HepG2 (cell line): ENCODE measurements around the gene KLHL13. TPM values are rescaled to one million over a fixed set of nuclear protein-coding genes. Genes with fewer than 3 reads are reported as not detected.

Source experiments
- ATAC-seq: fragments of 200-7000 bp; cut with Tn5 transposase; 3 replicates; pipeline ENCODE4 v1.9.1; 2020; ENCODE audit warnings: mild to moderate bottlenecking, moderate library complexity
- BruUV-seq: library from RNA; stranded (reverse); fragments of 400-500 nt; replicated peaks from 2 replicates; lab custom pipeline; 2021; lab: Mats Ljungman, UMichigan
- CTCF ChIA-PET: fragments of 300-600 bp; formaldehyde crosslinking; extraction: SDS; loops from one replicate; lab custom pipeline; 2021; ENCODE audit warnings: low total read pairs, inconsistent platforms, low intra/inter-chr PET ratio; lab: Yijun Ruan, JAX
- POLR2A ChIA-PET: fragments of 350-600 bp; sonication (Branson Sonifier 250); formaldehyde crosslinking; loops from one replicate; lab custom pipeline; 2020; ENCODE audit warnings: antibody characterized with exemption, inconsistent platforms; lab: Yijun Ruan, JAX
- DNase-seq: peaks from one replicate; pipeline ENCODE4 v3.0.0-alpha.2; 2015; ENCODE audit warnings: low spot score
- FAIRE-seq: peaks from 3 replicates; lab custom pipeline; 2011; peaks lifted over from hg19 to GRCh38; lab: Jason Lieb, UNC
- H2AFZ ChIP-seq: one replicate; pipeline ENCODE4 v1.6.1; 2011; ENCODE audit warnings: low read length, inconsistent platforms
- H3K27ac ChIP-seq: fragments of 300-600 bp; 3 replicates; pipeline ENCODE4 v1.8.0; 2011; ENCODE audit warnings: mixed run types, mild to moderate bottlenecking, mixed read lengths, low read length, inconsistent platforms; ENCODE audit not compliant: insufficient read depth; ENCODE audit errors: extremely low read length
- H3K27me3 ChIP-seq, 2 experiments: fragments of 200-600 bp in 1 of 2; 2 replicates in 1 of 2; 3 replicates in 1 of 2; pipeline versions ENCODE4 v1.6.0 to v1.8.0; 2011; ENCODE audit warnings: low read length in 2 of 2, mild to moderate bottlenecking in 2 of 2, moderate library complexity in 2 of 2, inconsistent platforms in 1 of 2; ENCODE audit not compliant: insufficient read depth in 2 of 2, control insufficient read depth in 1 of 2
- H3K36me3 ChIP-seq, 2 experiments: fragments of 200-600 bp in 1 of 2; replicated peaks in 1 of 2; 2 replicates in 1 of 2; 3 replicates in 1 of 2; pipeline versions ENCODE4 v1.5.1 to v1.8.0; 2011; ENCODE audit warnings: low read length in 2 of 2, inconsistent platforms in 1 of 2; ENCODE audit not compliant: insufficient read depth in 2 of 2, control insufficient read depth in 1 of 2
- H3K4me1 ChIP-seq: 2 replicates; pipeline ENCODE4 v1.5.1; 2012; ENCODE audit warnings: low read length, inconsistent platforms; ENCODE audit not compliant: insufficient read depth
- H3K4me2 ChIP-seq: 2 replicates; pipeline ENCODE4 v1.6.0; 2011; ENCODE audit warnings: low read depth, low read length, inconsistent platforms
- H3K4me3 ChIP-seq, 3 experiments: fragments of 200-600 bp in 1 of 3; sonication (generic), shearing (Covaris generic) in 1 of 3; replicated peaks in 1 of 3; 2 replicates each; pipeline ENCODE4 v1.5.1; 2011 to 2016; ENCODE audit warnings: low read length in 3 of 3, inconsistent platforms in 2 of 3, low read depth in 2 of 3, mild to moderate bottlenecking in 2 of 3, control low read depth in 1 of 3, mixed read lengths in 1 of 3; ENCODE audit not compliant: insufficient read depth in 1 of 3
- H3K79me2 ChIP-seq: one replicate; pipeline ENCODE4 v1.6.1; 2011; ENCODE audit warnings: low read length, inconsistent platforms; ENCODE audit not compliant: insufficient read depth
- H3K9ac ChIP-seq: 2 replicates; pipeline ENCODE4 v1.6.0; 2011; ENCODE audit warnings: mild to moderate bottlenecking, low read depth, low read length, inconsistent platforms; ENCODE audit not compliant: insufficient read depth
- H3K9me3 ChIP-seq: 2 replicates; pipeline ENCODE4 v1.5.1; 2012; ENCODE audit warnings: mild to moderate bottlenecking, low read length
- H4K20me1 ChIP-seq: 2 replicates; pipeline ENCODE4 v1.6.0; 2011; ENCODE audit warnings: inconsistent platforms, mild to moderate bottlenecking, low read length, moderate library complexity; ENCODE audit not compliant: insufficient read depth
- CBX2 ChIP-seq, 2 experiments: fragments of 200-600 bp in 1 of 2; sonication (generic); formaldehyde crosslinking in 1 of 2; IDR thresholded peaks; 2 replicates each; pipeline versions ENCODE4 v1.7.0 to v1.8.1; 2018 to 2022; ENCODE audit warnings: low read depth in 2 of 2, low read length in 1 of 2, mild to moderate bottlenecking in 1 of 2, missing genetic modification reagents in 1 of 2
- CHD4 ChIP-seq: fragments of 200-600 bp; sonication (generic); IDR thresholded peaks from 2 replicates; pipeline ENCODE4 v1.7.0; 2017; ENCODE audit warnings: mild to moderate bottlenecking, low read length, borderline replicate concordance
- CREM ChIP-seq, 2 experiments: sonication (generic) in 1 of 2; formaldehyde crosslinking in 1 of 2; IDR thresholded peaks; 2 replicates each; pipeline versions ENCODE4 v1.4.0 to v1.6.1; 2016 to 2020; ENCODE audit warnings: antibody characterized with exemption in 1 of 2, mild to moderate bottlenecking in 1 of 2, missing genetic modification reagents in 1 of 2
- ETV6 ChIP-seq: sonication (generic); formaldehyde crosslinking; conservative IDR thresholded peaks from 2 replicates; pipeline ENCODE4 v1.4.0; 2020; ENCODE audit warnings: missing genetic modification reagents
- HHEX ChIP-seq: IDR thresholded peaks from 2 replicates; pipeline ENCODE4 v1.6.1; 2016; ENCODE audit warnings: control low read depth
- MAFF ChIP-seq: IDR thresholded peaks from 2 replicates; pipeline ENCODE4 v1.6.1; 2011; ENCODE audit warnings: low read depth, low read length, improper control_type of control experiment
- MAFK ChIP-seq, 2 experiments: IDR thresholded peaks in 1 of 2; conservative IDR thresholded peaks in 1 of 2; 2 replicates each; pipeline ENCODE4 v1.6.1; 2011; ENCODE audit warnings: improper control_type of control experiment in 2 of 2, low read length in 2 of 2
- NFE2L2 ChIP-seq: fragments of 150-350 bp; IDR thresholded peaks from 2 replicates; pipeline ENCODE4 v1.6.1; 2014; ENCODE audit warnings: low read length
- PHF20 ChIP-seq: sonication (generic); formaldehyde crosslinking; IDR thresholded peaks from 2 replicates; pipeline ENCODE4 v1.5.0; 2020; ENCODE audit warnings: mild to moderate bottlenecking, missing genetic modification reagents
- STAG1 ChIP-seq: sonication (generic); formaldehyde crosslinking; IDR thresholded peaks from 2 replicates; pipeline ENCODE4 v1.4.0; 2020; ENCODE audit warnings: missing genetic modification reagents
- YEATS4 ChIP-seq: sonication (generic); formaldehyde crosslinking; IDR thresholded peaks from 2 replicates; pipeline ENCODE4 v1.4.0; 2020; ENCODE audit warnings: missing genetic modification reagents, borderline replicate concordance
- ZFP36L1 ChIP-seq: sonication (generic); formaldehyde crosslinking; IDR thresholded peaks from 2 replicates; pipeline ENCODE4 v1.8.0; 2022; ENCODE audit warnings: mild to moderate bottlenecking, missing genetic modification reagents, moderate library complexity
- ZNF264 ChIP-seq: sonication (generic); formaldehyde crosslinking; IDR thresholded peaks from 2 replicates; pipeline ENCODE4 v1.4.0; 2020; ENCODE audit warnings: missing genetic modification reagents
- ZNF44 ChIP-seq: sonication (generic); formaldehyde crosslinking; IDR thresholded peaks from 2 replicates; pipeline ENCODE4 v1.5.1; 2020; ENCODE audit warnings: mild to moderate bottlenecking, missing genetic modification reagents
- ZNF660 ChIP-seq: sonication (generic); formaldehyde crosslinking; IDR thresholded peaks from 2 replicates; pipeline ENCODE4 v1.5.1; 2020; ENCODE audit warnings: mild to moderate bottlenecking, low read depth, missing genetic modification reagents, borderline replicate concordance
- ZNF816 ChIP-seq: sonication (generic); formaldehyde crosslinking; IDR thresholded peaks from 2 replicates; pipeline ENCODE4 v1.8.0; 2022; ENCODE audit warnings: missing genetic modification reagents, mild to moderate bottlenecking, borderline replicate concordance
- ZSCAN20 ChIP-seq: sonication (generic); formaldehyde crosslinking; IDR thresholded peaks from 2 replicates; pipeline ENCODE4 v1.4.0; 2020; ENCODE audit warnings: missing genetic modification reagents, mild to moderate bottlenecking, borderline replicate concordance
- WGBS: methylation state at CpG from one replicate; pipeline ENCODE4 v1.1.6; 2017; ENCODE audit warnings: low lambda C conversion rate; 5-methylcytosine and 5-hydroxymethylcytosine counted together
- in situ Hi-C: cut with HindIII; loops from 2 replicates; pipeline ENCODE4 v1.10.0; 2017; ENCODE audit warnings: low pct_unique_long_range_greater_than_20kb; ENCODE audit not compliant: extremely low pct_ligation_motif_present
- intact Hi-C: fragments of 100-400 bp; cut with micrococcal nuclease; formaldehyde crosslinking; loops from one replicate; pipeline ENCODE4 v1.10.0; 2022; ENCODE audit not compliant: unreplicated experiment
- polyA plus RNA-seq, 8 experiments: library from polyadenylated mRNA; depleted of rRNA in 3 of 8; stranded (reverse) in 7 of 8; unstranded in 1 of 8; fragments of >200 nt; fragmentation: Illumina TruSeq in 4 of 8; extraction: Trizol in 4 of 8; gene quantifications; 2 replicates each; pipeline versions ENCODE4 v1.2.1 to v1.2.3, GENCODE V29; 2011 to 2016; ENCODE audit warnings: low read depth in 4 of 8, missing spikeins in 1 of 8, mixed read lengths in 1 of 8; ENCODE audit not compliant: insufficient read depth in 1 of 8
- total RNA-seq, 5 experiments: library from RNA; depleted of rRNA; stranded (reverse); fragments of >200 nt; fragmentation: Illumina TruSeq; extraction: Trizol; gene quantifications; 2 replicates each; pipeline ENCODE4 v1.2.3, GENCODE V29; 2016; ENCODE audit warnings: low read depth in 1 of 5
- TF ChIP-seq, protein P1 (sequence below): sonication (generic); formaldehyde crosslinking; IDR thresholded peaks from 2 replicates; pipeline ENCODE4 v1.9.0; 2021; ENCODE audit warnings: missing genetic modification reagents, borderline replicate concordance
- TF ChIP-seq, protein P2 (sequence below): sonication (generic); formaldehyde crosslinking; IDR thresholded peaks from 2 replicates; pipeline ENCODE4 v1.4.0; 2020; ENCODE audit warnings: missing genetic modification reagents; ENCODE audit errors: not compliant biosample characterization
- TF ChIP-seq, protein P3 (sequence below): sonication (generic); formaldehyde crosslinking; IDR thresholded peaks from 2 replicates; pipeline ENCODE4 v1.9.0; 2022; ENCODE audit warnings: low read depth, missing genetic modification reagents

The KLHL13 gene
- total and polyA plus RNA-seq, 2 of the 13 experiments (the other 11 are each of a cell fraction or from before 2014, with no cell fraction given) = 0.28 to 1.6 TPM

DNA sequence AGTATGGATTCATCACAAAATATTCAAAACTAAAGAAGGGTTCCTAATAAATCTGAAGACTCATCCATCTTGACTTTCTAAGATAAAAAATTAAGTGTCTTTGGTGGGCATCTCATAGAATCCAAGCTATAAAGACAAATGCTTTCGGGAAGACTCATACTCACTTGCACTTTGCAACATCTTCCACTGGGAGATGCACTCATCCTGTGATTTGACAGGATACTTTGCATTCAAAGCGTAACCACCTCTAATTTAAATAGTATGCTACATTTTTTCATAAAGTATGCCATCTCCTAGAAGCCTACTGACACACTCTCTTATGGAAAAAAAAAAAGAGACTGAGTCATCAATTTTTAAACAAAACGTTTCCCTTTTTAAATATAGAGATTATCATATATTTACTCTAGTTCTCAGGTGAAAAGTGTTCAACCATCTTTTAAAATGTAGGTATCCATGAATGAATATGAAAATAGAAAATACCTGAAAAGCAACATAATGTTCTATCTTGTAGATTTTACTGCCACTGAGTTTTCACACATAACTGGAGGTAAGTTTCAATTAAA lies 119.6 kb downstream of the KLHL13 start:
- Histone ChIP-seq H3K4me2 (no peak overlapping the region), H2AFZ (no peak overlapping the region), H4K20me1 (no peaks in the 10 kb centered on the region), H3K4me1 (no peaks in the 10 kb centered on the region), H3K9ac (no peak overlapping the region), H3K36me3 (no peaks in the 10 kb centered on the region), H3K9me3 (no peaks in the 10 kb centered on the region), H3K79me2 (no peaks in the 10 kb centered on the region), H3K27me3 (no peaks in the 10 kb centered on the region), H3K4me3 (no peak overlapping the region), H3K27ac (no peak overlapping the region)
- ChIA-PET POLR2A (no interaction called here), CTCF (no interaction called here)
- intact Hi-C loops = loop anchor here (10.0 kb wide), 1 partner anchor 228 kb away; no protein-coding TSS in a partner anchor
- DNase-seq = peak; percentile 0
- FAIRE-seq = no peak
- in situ Hi-C loops = no loop called here
- BruUV-seq = no TSS peak
- no peak for ATAC-seq
- WGBS = 7% methylated on average over 3 of the region's 3 CpGs
- TF ChIP-seq CREM (IDR thresholded peaks at IDR 0.05) (no peak), CREM (CRISPR knock-in tag; IDR thresholded peaks at IDR 0.05) (no peak), ZNF660 (CRISPR knock-in tag) (no peak), ZFP36L1 (no peak), STAG1 (CRISPR knock-in tag) (peak; percentile 62), MAFK (conservative IDR thresholded peaks at IDR 0.05 in 1 of 2, IDR thresholded peaks at IDR 0.05 in 1 of 2; ENCODE audit: low read length in 2 of 2) (peak in 1 of 2 experiments; percentile 65; a peak in 2 of 4 replicates), ZSCAN20 (CRISPR knock-in tag) (no peak), CHD4 (no peak), HHEX (CRISPR knock-in tag) (no peak), ZNF816 (CRISPR knock-in tag) (no peak), ZNF44 (CRISPR knock-in tag) (no peak), ZNF264 (CRISPR knock-in tag) (no peak), YEATS4 (CRISPR knock-in tag) (no peak), MAFF (0 out of 2 replicates have a peak, but pooled peaks have one; percentile 32), NFE2L2 (no peak), PHF20 (no peak), ETV6 (CRISPR knock-in tag) (no peak), CBX2 (IDR thresholded peaks at IDR 0.05; ENCODE audit: low read depth, low read length) (no peak), CBX2 (CRISPR knock-in tag; IDR thresholded peaks at IDR 0.05; ENCODE audit: low read depth) (no peak)
- TF ChIP-seq, protein P1, sequence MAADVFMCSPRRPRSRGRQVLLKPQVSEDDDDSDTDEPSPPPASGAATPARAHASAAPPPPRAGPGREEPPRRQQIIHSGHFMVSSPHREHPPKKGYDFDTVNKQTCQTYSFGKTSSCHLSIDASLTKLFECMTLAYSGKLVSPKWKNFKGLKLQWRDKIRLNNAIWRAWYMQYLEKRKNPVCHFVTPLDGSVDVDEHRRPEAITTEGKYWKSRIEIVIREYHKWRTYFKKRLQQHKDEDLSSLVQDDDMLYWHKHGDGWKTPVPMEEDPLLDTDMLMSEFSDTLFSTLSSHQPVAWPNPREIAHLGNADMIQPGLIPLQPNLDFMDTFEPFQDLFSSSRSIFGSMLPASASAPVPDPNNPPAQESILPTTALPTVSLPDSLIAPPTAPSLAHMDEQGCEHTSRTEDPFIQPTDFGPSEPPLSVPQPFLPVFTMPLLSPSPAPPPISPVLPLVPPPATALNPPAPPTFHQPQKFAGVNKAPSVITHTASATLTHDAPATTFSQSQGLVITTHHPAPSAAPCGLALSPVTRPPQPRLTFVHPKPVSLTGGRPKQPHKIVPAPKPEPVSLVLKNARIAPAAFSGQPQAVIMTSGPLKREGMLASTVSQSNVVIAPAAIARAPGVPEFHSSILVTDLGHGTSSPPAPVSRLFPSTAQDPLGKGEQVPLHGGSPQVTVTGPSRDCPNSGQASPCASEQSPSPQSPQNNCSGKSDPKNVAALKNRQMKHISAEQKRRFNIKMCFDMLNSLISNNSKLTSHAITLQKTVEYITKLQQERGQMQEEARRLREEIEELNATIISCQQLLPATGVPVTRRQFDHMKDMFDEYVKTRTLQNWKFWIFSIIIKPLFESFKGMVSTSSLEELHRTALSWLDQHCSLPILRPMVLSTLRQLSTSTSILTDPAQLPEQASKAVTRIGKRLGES = no peak
- TF ChIP-seq, protein P2, sequence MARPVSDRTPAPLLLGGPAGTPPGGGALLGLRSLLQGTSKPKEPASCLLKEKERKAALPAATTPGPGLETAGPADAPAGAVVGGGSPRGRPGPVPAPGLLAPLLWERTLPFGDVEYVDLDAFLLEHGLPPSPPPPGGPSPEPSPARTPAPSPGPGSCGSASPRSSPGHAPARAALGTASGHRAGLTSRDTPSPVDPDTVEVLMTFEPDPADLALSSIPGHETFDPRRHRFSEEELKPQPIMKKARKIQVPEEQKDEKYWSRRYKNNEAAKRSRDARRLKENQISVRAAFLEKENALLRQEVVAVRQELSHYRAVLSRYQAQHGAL = no peak
- TF ChIP-seq, protein P3, sequence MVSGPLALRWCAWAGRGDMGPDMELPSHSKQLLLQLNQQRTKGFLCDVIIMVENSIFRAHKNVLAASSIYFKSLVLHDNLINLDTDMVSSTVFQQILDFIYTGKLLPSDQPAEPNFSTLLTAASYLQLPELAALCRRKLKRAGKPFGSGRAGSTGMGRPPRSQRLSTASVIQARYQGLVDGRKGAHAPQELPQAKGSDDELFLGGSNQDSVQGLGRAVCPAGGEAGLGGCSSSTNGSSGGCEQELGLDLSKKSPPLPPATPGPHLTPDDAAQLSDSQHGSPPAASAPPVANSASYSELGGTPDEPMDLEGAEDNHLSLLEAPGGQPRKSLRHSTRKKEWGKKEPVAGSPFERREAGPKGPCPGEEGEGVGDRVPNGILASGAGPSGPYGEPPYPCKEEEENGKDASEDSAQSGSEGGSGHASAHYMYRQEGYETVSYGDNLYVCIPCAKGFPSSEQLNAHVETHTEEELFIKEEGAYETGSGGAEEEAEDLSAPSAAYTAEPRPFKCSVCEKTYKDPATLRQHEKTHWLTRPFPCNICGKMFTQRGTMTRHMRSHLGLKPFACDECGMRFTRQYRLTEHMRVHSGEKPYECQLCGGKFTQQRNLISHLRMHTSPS (CRISPR knock-in tag) = no peak
